Neuronal stem cell (in vitro differentiated cells): ENCODE measurements around the gene DYNC2I2.
A peak's percentile ranks its signal among the peaks of the same experiment; 100 is the strongest.

Source experiments
- DNase-seq: peaks from one replicate; pipeline ENCODE4 v3.0.0-alpha.2; 2013; ENCODE audit warnings: low spot score
- H2AFZ ChIP-seq: one replicate; pipeline ENCODE4 v1.6.1; 2013; ENCODE audit warnings: mild to moderate bottlenecking, low read length, inconsistent platforms
- H2AK5ac ChIP-seq: 2 replicates; pipeline ENCODE4 v1.6.1; 2013; ENCODE audit warnings: low read depth, mild to moderate bottlenecking, inconsistent platforms, low read length, moderate library complexity, mixed read lengths
- H2BK120ac ChIP-seq: 2 replicates; pipeline ENCODE4 v1.6.1; 2013; ENCODE audit warnings: low read depth, mild to moderate bottlenecking, inconsistent platforms, low read length, moderate library complexity, mixed read lengths
- H2BK12ac ChIP-seq: one replicate; pipeline ENCODE4 v1.6.1; 2013; ENCODE audit warnings: low read length, inconsistent platforms
- H2BK15ac ChIP-seq: 2 replicates; pipeline ENCODE4 v1.6.1; 2013; ENCODE audit warnings: mild to moderate bottlenecking, low read length, inconsistent platforms, mixed read lengths
- H2BK5ac ChIP-seq: one replicate; pipeline ENCODE4 v1.6.1; 2013; ENCODE audit warnings: inconsistent platforms, mild to moderate bottlenecking, low read length, moderate library complexity
- H3K14ac ChIP-seq: one replicate; pipeline ENCODE4 v1.6.1; 2013; ENCODE audit warnings: low read length, inconsistent platforms
- H3K18ac ChIP-seq: 2 replicates; pipeline ENCODE4 v1.6.1; 2013; ENCODE audit warnings: low read length, inconsistent platforms
- H3K23ac ChIP-seq: 2 replicates; pipeline ENCODE4 v1.6.1; 2013; ENCODE audit warnings: low read depth, mild to moderate bottlenecking, mixed read lengths, low read length, inconsistent platforms; ENCODE audit not compliant: poor library complexity
- H3K27ac ChIP-seq: replicated peaks from 3 replicates; pipeline ENCODE4 v1.5.1; 2013; ENCODE audit warnings: low read length, inconsistent platforms
- H3K27me3 ChIP-seq, 3 experiments: 2 replicates each; pipeline ENCODE4 v1.6.1; 2013; ENCODE audit warnings: low read length in 3 of 3, mild to moderate bottlenecking in 2 of 3, inconsistent platforms in 1 of 3, low read depth in 1 of 3, mixed read lengths in 1 of 3, moderate library complexity in 1 of 3; ENCODE audit not compliant: control insufficient read depth in 3 of 3, insufficient read depth in 3 of 3
- H3K36me3 ChIP-seq, 2 donors: replicated peaks in 1 of 2; 2 replicates each; pipeline ENCODE4 v1.6.1; 2013; ENCODE audit warnings: low read length in 2 of 2; ENCODE audit not compliant: control insufficient read depth in 2 of 2, insufficient read depth in 2 of 2
- H3K4ac ChIP-seq: 2 replicates; pipeline ENCODE4 v1.6.1; 2013; ENCODE audit warnings: inconsistent platforms, mild to moderate bottlenecking, low read length, moderate library complexity
- H3K4me1 ChIP-seq, 2 donors: 1 replicate in 1 of 2; 2 replicates in 1 of 2; pipeline ENCODE4 v1.6.1; 2013; ENCODE audit warnings: low read length in 2 of 2, low read depth in 1 of 2; ENCODE audit not compliant: control insufficient read depth in 2 of 2, insufficient read depth in 1 of 2
- H3K4me2 ChIP-seq: one replicate; pipeline ENCODE4 v1.6.1; 2013; ENCODE audit warnings: mild to moderate bottlenecking, low read length, inconsistent platforms; ENCODE audit not compliant: insufficient read depth, poor library complexity, severe bottlenecking
- H3K4me3 ChIP-seq, 2 donors: 2 replicates each; pipeline ENCODE4 v1.5.1; 2013; ENCODE audit warnings: low read length in 2 of 2, mild to moderate bottlenecking in 2 of 2, inconsistent platforms in 1 of 2, moderate library complexity in 1 of 2
- H3K79me1 ChIP-seq: one replicate; pipeline ENCODE4 v1.6.1; 2013; ENCODE audit warnings: low read depth, mild to moderate bottlenecking, inconsistent platforms, low read length, moderate library complexity
- H3K9ac ChIP-seq: one replicate; pipeline ENCODE4 v1.6.1; 2013; ENCODE audit warnings: mild to moderate bottlenecking, low read depth, low read length, inconsistent platforms; ENCODE audit not compliant: poor library complexity
- H3K9me3 ChIP-seq, 2 donors: replicated peaks in 1 of 2; 2 replicates each; pipeline versions ENCODE3 to v1.6.1; 2013; ENCODE audit warnings: low read length in 2 of 2, mild to moderate bottlenecking in 2 of 2, inconsistent platforms in 1 of 2, low read depth in 1 of 2, mixed read lengths in 1 of 2, moderate library complexity in 1 of 2; ENCODE audit not compliant: control insufficient read depth in 2 of 2, insufficient read depth in 1 of 2
- H4K8ac ChIP-seq: one replicate; pipeline ENCODE4 v1.6.1; 2013; ENCODE audit warnings: low read depth, mild to moderate bottlenecking, inconsistent platforms, low read length, moderate library complexity
- H4K91ac ChIP-seq: one replicate; pipeline ENCODE4 v1.6.1; 2013; ENCODE audit warnings: low read length, low read depth, mild to moderate bottlenecking, inconsistent platforms; ENCODE audit not compliant: poor library complexity
- WGBS, 2 donors: extraction: QIAGEN DNeasy Blood & Tissue Kit; methylation state at CpG; one replicate each; pipeline ENCODE4 v1.1.7; 2013; ENCODE audit warnings: missing lambda C conversion rate in 2 of 2, mixed read lengths in 1 of 2; ENCODE audit not compliant: insufficient read length in 2 of 2, insufficient replicate concordance in 1 of 2; ENCODE audit errors: extremely low coverage in 2 of 2; 5-methylcytosine and 5-hydroxymethylcytosine counted together

The DYNC2I2 gene

DNA sequence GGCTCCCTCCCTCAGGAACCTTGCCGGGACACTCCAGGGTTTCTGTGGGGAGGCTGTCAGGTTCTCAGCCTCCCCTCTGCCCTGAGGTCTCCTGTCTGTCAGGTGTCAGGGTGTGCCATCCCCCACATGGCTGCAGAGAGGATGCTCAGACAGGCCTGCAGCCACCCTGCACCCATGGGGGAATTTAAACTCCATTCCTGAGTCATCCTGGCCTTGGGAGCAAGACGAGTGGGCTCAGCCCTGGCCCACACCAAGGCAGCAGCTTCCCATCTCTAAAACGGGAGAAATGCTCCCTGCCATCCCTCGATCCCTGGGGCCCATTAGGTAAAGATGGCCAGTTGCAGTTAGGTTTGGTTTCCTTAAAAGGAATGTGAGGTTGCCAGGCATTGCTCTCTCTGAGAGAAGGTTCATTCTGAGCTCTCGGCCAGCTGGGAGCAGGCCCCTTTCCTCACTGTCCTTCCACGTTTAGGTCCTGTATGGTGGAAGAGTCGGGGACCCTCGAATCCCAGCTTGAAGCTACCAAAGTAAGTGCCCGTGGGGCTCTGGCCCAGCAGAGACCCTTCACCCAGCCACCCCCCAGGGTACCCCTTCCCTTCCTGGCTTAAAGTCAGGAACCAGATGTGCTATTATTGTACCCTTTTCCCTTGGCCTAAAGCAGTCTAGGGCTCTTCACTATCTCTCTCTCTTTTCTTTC, 26.6 kb downstream of the DYNC2I2 start:
- H3K27ac ChIP-seq, result no peak overlapping the region
- no CpG with 5 or more reads among the region's 9 CpGs for WGBS, 2 donors

GRCh38 chr9:128629136-128629535, 27.5 kb downstream of the DYNC2I2 start:
- Histone ChIP-seq H3K4ac (no peak overlapping the region), H4K91ac (no peak overlapping the region), H2AFZ (no peak overlapping the region), H3K27ac (peak overlapping the region; percentile 21), H3K9me3 (no peaks in the 10 kb centered on the region), H2BK120ac (no peak overlapping the region), H2AK5ac (no peak overlapping the region), H3K9ac (peak overlapping the region; percentile 65), H3K4me3 (no peak overlapping the region), H2BK12ac (no peak overlapping the region), H3K4me2 (no peak overlapping the region), H3K4me1 (peaks cover 0 to 3% of the 10 kb centered on the region in 2 donors), H3K18ac (no peak overlapping the region), H2BK15ac (no peak overlapping the region), H3K36me3 (peaks cover 67 to 100% of the 10 kb centered on the region in 2 donors), H3K23ac (no peak overlapping the region), H3K79me1 (peaks cover 5% of the 10 kb centered on the region), H2BK5ac (no peak overlapping the region), H3K14ac (no peak overlapping the region), H3K27me3 (no peaks in the 10 kb centered on the region), H4K8ac (no peak overlapping the region)
- WGBS, 2 donors, result no CpG with 5 or more reads among the region's 10 CpGs
- DNase-seq, result no peak

More for the DNA sequence above, 26.6 kb downstream of the DYNC2I2 start:
- Histone ChIP-seq H3K9me3 (no peaks in the 10 kb centered on the region), H3K4me1 (peaks cover 0 to 3% of the 10 kb centered on the region in 2 donors), H3K18ac (no peak overlapping the region), H2BK15ac (no peak overlapping the region), H3K14ac (no peak overlapping the region), H2AFZ (no peak overlapping the region), H2BK5ac (no peak overlapping the region), H3K36me3 (peaks cover 67 to 100% of the 10 kb centered on the region in 2 donors), H2BK120ac (no peak overlapping the region), H3K4me2 (no peak overlapping the region), H2AK5ac (peak overlapping the region; percentile 76), H3K9ac (no peak overlapping the region), H4K8ac (no peak overlapping the region), H3K27me3 (no peaks in the 10 kb centered on the region), H3K4me3 (no peak overlapping the region), H3K23ac (peak overlapping the region; percentile 56), H2BK12ac (no peak overlapping the region), H3K79me1 (peaks cover 5% of the 10 kb centered on the region), H3K4ac (no peak overlapping the region), H4K91ac (no peak overlapping the region)
- no peak for DNase-seq

- peaks cover 65 to 100% of the 10 kb centered on the region in 2 donors for H3K36me3 ChIP-seq
- no peaks in the 10 kb centered on the region for H3K27me3 ChIP-seq
- H3K27ac ChIP-seq, result no peak overlapping the region
- H3K79me1 ChIP-seq, result peaks cover 5% of the 10 kb centered on the region
- no peak overlapping the region for H2BK15ac ChIP-seq
- DNase-seq, result no peak
- no peak overlapping the region for H3K4me2 ChIP-seq
- H3K14ac ChIP-seq, result no peak overlapping the region
- WGBS, 2 donors, result no CpG with 5 or more reads among the region's 17 CpGs
- H2AK5ac ChIP-seq, result no peak overlapping the region
- no peak overlapping the region for H3K4me3 ChIP-seq
- peak overlapping the region; percentile 8 for H3K23ac ChIP-seq
- H4K91ac ChIP-seq, result no peak overlapping the region
- no peak overlapping the region for H2AFZ ChIP-seq
- no peak overlapping the region for H3K18ac ChIP-seq
- H2BK120ac ChIP-seq, result no peak overlapping the region
- H4K8ac ChIP-seq, result no peak overlapping the region
- H3K4me1 ChIP-seq, result peaks cover 0 to 3% of the 10 kb centered on the region in 2 donors
- H3K9ac ChIP-seq, result no peak overlapping the region
- H3K4ac ChIP-seq, result no peak overlapping the region
- H2BK5ac ChIP-seq, result no peak overlapping the region
- no peak overlapping the region for H2BK12ac ChIP-seq
- no peaks in the 10 kb centered on the region for H3K9me3 ChIP-seq
Measured at GRCh38 chr9:128628471-128629048, 28.1 kb downstream of the DYNC2I2 start.

DNA sequence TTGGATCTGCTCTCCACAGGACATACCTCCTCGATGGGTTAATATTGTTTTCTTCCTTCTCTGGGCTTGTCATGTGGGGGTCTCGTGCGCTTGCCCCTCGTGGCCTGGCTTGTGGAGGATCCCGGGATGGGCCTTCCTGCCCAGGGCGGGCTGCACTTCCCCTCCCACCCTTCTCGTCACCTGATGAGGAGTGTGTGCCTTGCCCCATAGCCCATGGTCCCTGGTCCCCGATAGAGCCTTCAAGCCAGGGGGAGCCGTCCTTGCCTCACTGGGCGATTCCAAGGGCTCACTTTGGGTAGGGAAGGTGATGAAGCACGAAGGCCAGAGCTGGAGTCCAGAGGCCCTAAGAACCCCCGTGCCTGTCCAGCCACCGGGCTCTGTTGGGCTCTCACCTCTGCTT, 28.7 kb downstream of the DYNC2I2 start:
- Histone ChIP-seq H3K4me3 (no peak overlapping the region), H2BK15ac (no peak overlapping the region), H3K23ac (no peak overlapping the region), H3K9ac (peak overlapping the region; percentile 22), H2AK5ac (no peak overlapping the region), H3K27me3 (no peaks in the 10 kb centered on the region), H3K36me3 (peaks cover 59 to 100% of the 10 kb centered on the region in 2 donors), H2BK12ac (no peak overlapping the region), H3K4me2 (no peak overlapping the region), H3K27ac (no peak overlapping the region), H2AFZ (no peak overlapping the region), H3K4ac (no peak overlapping the region), H3K79me1 (peaks cover 5% of the 10 kb centered on the region), H2BK5ac (no peak overlapping the region), H3K18ac (no peak overlapping the region), H3K9me3 (no peaks in the 10 kb centered on the region), H3K14ac (no peak overlapping the region), H3K4me1 (peaks cover 0 to 3% of the 10 kb centered on the region in 2 donors), H2BK120ac (no peak overlapping the region), H4K91ac (no peak overlapping the region), H4K8ac (no peak overlapping the region)
- no CpG with 5 or more reads among the region's 13 CpGs for WGBS, 2 donors
- DNase-seq, result no peak
